Small intestine (tissue), 7 donors: Measurements from ENCODE around the gene CELF2. TPM values are rescaled to one million over a fixed set of nuclear protein-coding genes. Genes with fewer than 3 reads are reported as not detected.

Source experiments
- DNase-seq, 2 donors: peaks; one replicate each; pipeline versions ENCODE4 v3.0.0 to v3.0.0-alpha.2; 2013
- FAIRE-seq: peaks from 2 replicates; lab custom pipeline; 2012; peaks lifted over from hg19 to GRCh38; lab: Jason Lieb, UNC
- H3K27ac ChIP-seq, 3 donors: one replicate each; pipeline ENCODE4 v1.5.1; 2013; ENCODE audit warnings: low read length in 2 of 3, mild to moderate bottlenecking in 2 of 3, control low read depth in 1 of 3, inconsistent platforms in 1 of 3, low read depth in 1 of 3, moderate library complexity in 1 of 3
- H3K27me3 ChIP-seq, 3 donors: one replicate each; pipeline ENCODE4 v1.6.1; 2013; ENCODE audit warnings: low read length in 3 of 3, inconsistent platforms in 1 of 3; ENCODE audit not compliant: control insufficient read depth in 3 of 3, insufficient read depth in 3 of 3
- H3K36me3 ChIP-seq, 3 donors: one replicate each; pipeline ENCODE4 v1.6.1; 2013; ENCODE audit warnings: low read length in 3 of 3, inconsistent platforms in 1 of 3, low read depth in 1 of 3, mild to moderate bottlenecking in 1 of 3, moderate library complexity in 1 of 3; ENCODE audit not compliant: control insufficient read depth in 3 of 3, insufficient read depth in 2 of 3
- H3K4me1 ChIP-seq, 3 donors: one replicate each; pipeline ENCODE4 v1.6.1; 2013; ENCODE audit warnings: low read length in 2 of 3, inconsistent platforms in 1 of 3, low read depth in 1 of 3, mild to moderate bottlenecking in 1 of 3, moderate library complexity in 1 of 3; ENCODE audit not compliant: control insufficient read depth in 3 of 3, insufficient read depth in 2 of 3
- H3K4me3 ChIP-seq, 3 donors: one replicate each; pipeline ENCODE4 v1.5.1; 2013; ENCODE audit warnings: low read length in 3 of 3, control low read depth in 1 of 3, inconsistent platforms in 1 of 3, low read depth in 1 of 3, mild to moderate bottlenecking in 1 of 3, moderate library complexity in 1 of 3
- H3K9me3 ChIP-seq, 2 donors: one replicate each; pipeline ENCODE4 v1.6.1; 2013; ENCODE audit warnings: low read depth in 1 of 2, low read length in 1 of 2; ENCODE audit not compliant: control insufficient read depth in 2 of 2, insufficient read depth in 1 of 2
- WGBS, 3 donors: extraction: QIAGEN DNeasy Blood & Tissue Kit; methylation state at CpG; one replicate each; pipeline ENCODE4 v1.1.7; 2013; 5-methylcytosine and 5-hydroxymethylcytosine counted together
- polyA plus RNA-seq, 4 donors: library from polyadenylated mRNA; stranded (reverse) in 3 of 4; unstranded in 1 of 4; fragments of 200-250 nt in 3 of 4; fragments of 120-200 nt in 1 of 4; gene quantifications; one replicate each; pipeline versions ENCODE4 v1.2.1 to v1.2.3, GENCODE V29; 2013
- donor health status: healthy with polysubstance abuse.
- donor health status: control.
- donor health status: control.
- donor health status: Bipolar disorder and iron deficiency.
- donor health status: healthy.

CELF2 gene
- polyA plus RNA-seq, 4 donors = 1.8 to 11.6 (median 6.1) TPM

DNA sequence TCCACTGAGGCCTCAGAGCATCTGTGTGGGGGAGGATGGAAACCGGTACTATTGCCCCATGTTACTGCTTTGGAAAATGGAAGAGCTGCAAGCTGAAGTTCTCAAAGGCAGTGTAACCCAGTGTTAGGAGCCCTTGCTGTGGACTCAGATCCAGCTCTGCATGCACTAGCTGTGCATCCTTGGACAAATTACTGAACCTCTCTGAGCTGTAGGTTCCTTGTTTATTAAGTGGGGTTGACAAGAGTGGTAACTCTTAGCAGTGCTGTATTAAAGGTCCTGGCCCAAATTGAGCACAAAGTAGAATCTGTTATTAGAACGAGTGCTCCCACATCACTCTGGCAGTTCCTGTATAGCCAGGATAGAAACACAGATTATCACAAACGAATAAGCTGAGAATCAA lies 359.6 kb downstream of the CELF2 start:
- Histone ChIP-seq H3K4me3 (no peak overlapping the region), H3K4me1 (no peaks in the 10 kb centered on the region), H3K27ac (no peak overlapping the region), H3K36me3 (no peaks in the 10 kb centered on the region), H3K27me3 (peaks cover 0 to 2% (median 0%) of the 10 kb centered on the region in 3 donors), H3K9me3 (no peaks in the 10 kb centered on the region)
- WGBS, 3 donors = 72 to 82% (median 74%) methylated on average over 3 of the region's 3 CpGs
- DNase-seq (no peak), FAIRE-seq (no peak)

DNA sequence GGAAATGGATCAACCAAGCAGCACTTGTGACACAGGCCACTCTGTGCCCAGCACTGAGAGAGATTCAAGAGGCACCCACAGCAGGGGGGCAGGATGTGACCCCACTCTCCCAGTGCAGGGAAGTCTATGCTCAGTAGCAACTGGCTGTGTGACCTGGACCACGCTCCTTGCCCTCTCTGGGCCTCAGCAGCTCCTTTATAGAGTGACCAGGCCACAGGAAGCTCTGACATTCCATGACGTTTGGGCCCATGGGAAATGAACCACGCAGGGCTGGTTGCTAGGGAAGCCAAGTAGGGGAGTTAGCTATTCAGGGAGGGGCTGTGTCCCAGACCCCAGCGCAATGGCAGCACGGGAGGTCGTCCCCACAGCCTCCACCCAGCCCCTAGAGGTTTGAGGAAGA lies 361.2 kb downstream of the CELF2 start:
- Histone ChIP-seq H3K27ac (no peak overlapping the region), H3K9me3 (no peaks in the 10 kb centered on the region), H3K27me3 (peaks cover 0 to 2% (median 0%) of the 10 kb centered on the region in 3 donors), H3K4me1 (no peaks in the 10 kb centered on the region), H3K36me3 (no peaks in the 10 kb centered on the region), H3K4me3 (no peak overlapping the region)
- 50 to 63% (median 63%) methylated on average over 6 of the region's 6 CpGs for WGBS, 3 donors
- FAIRE-seq (no peak), DNase-seq (no peak)

GRCh38 chr10:11379771-11380170 lies 362.1 kb downstream of the CELF2 start:
- Histone ChIP-seq H3K4me3 (no peak overlapping the region), H3K36me3 (no peaks in the 10 kb centered on the region), H3K27ac (no peak overlapping the region), H3K9me3 (no peaks in the 10 kb centered on the region), H3K27me3 (peaks cover 0 to 2% (median 0%) of the 10 kb centered on the region in 3 donors), H3K4me1 (no peaks in the 10 kb centered on the region)
- FAIRE-seq (no peak), DNase-seq (no peak)
- 87 to 90% (median 88%) methylated on average over 17 of the region's 17 CpGs for WGBS, 3 donors

GRCh38 chr10:11381023-11381422 lies 363.4 kb downstream of the CELF2 start:
- WGBS, 3 donors = 81 to 87% (median 86%) methylated on average over 7 of the region's 7 CpGs
- no peaks in the 10 kb centered on the region for H3K36me3 ChIP-seq

GRCh38 chr10:11381511-11381910 lies 363.8 kb downstream of the CELF2 start:
- DNase-seq (no peak), FAIRE-seq (no peak)
- Histone ChIP-seq H3K36me3 (no peaks in the 10 kb centered on the region), H3K27ac (no peak overlapping the region), H3K9me3 (no peaks in the 10 kb centered on the region), H3K4me1 (no peaks in the 10 kb centered on the region), H3K4me3 (no peak overlapping the region), H3K27me3 (peaks cover 0 to 2% (median 2%) of the 10 kb centered on the region in 3 donors)
- 67 to 78% (median 72%) methylated on average over 5 of the region's 5 CpGs for WGBS, 3 donors

More at GRCh38 chr10:11381023-11381422, 363.4 kb downstream of the CELF2 start:
- FAIRE-seq (no peak), DNase-seq (no peak)
- Histone ChIP-seq H3K27ac (no peak overlapping the region), H3K4me1 (no peaks in the 10 kb centered on the region), H3K9me3 (no peaks in the 10 kb centered on the region), H3K4me3 (no peak overlapping the region), H3K27me3 (peaks cover 0 to 2% (median 2%) of the 10 kb centered on the region in 3 donors)

DNA sequence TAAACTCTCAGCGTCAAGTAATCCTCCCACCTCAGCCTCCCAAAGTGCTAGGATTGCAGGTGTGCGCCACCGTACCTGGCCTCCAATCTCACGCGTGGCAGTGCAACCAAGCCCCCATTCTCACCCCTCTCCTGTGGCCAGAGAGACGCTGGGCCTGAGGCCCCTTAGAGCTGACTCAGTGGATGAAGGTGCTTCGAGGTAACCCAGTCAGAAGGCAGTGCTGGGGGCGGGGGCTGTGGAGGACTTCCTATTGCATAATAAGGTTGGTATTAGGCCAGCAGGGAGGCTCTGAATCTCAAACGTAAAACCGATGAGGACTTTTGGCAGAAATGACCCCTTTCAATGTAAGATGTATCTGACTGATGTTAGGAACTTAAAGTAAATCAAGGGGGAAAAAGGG lies 364.5 kb downstream of the CELF2 start:
- WGBS, 3 donors = 83 to 87% (median 84%) methylated on average over 10 of the region's 10 CpGs
- no peak overlapping the region for H3K27ac ChIP-seq
- H3K36me3 ChIP-seq = no peaks in the 10 kb centered on the region
- H3K4me1 ChIP-seq = no peaks in the 10 kb centered on the region
- H3K4me3 ChIP-seq = no peak overlapping the region
- DNase-seq (no peak), FAIRE-seq (no peak)
- H3K9me3 ChIP-seq = no peaks in the 10 kb centered on the region
- peaks cover 0 to 2% (median 2%) of the 10 kb centered on the region in 3 donors for H3K27me3 ChIP-seq

- no peaks in the 10 kb centered on the region for H3K4me1 ChIP-seq
- no peaks in the 10 kb centered on the region for H3K9me3 ChIP-seq
- 77 to 83% (median 78%) methylated on average over 8 of the region's 8 CpGs for WGBS, 3 donors
- H3K36me3 ChIP-seq = no peaks in the 10 kb centered on the region
- DNase-seq (no peak), FAIRE-seq (no peak)
- H3K4me3 ChIP-seq = no peak overlapping the region
- no peak overlapping the region for H3K27ac ChIP-seq
- peaks cover 0 to 2% (median 2%) of the 10 kb centered on the region in 3 donors for H3K27me3 ChIP-seq
Measured at GRCh38 chr10:11386044-11386443, 368.4 kb downstream of the CELF2 start.
